K562 (cell line): ENCODE measurements around the gene GPC2. TPM values are rescaled to one million over a fixed set of nuclear protein-coding genes. Genes with fewer than 3 reads are reported as not detected.

Source experiments
- CSDE1 ChIP-seq, 2 experiments: fragments of 450-650 bp; IDR thresholded peaks; 2 replicates each; pipeline ENCODE4 v1.6.1; 2016; ENCODE audit warnings: mild to moderate bottlenecking in 1 of 2
- EZH2 ChIP-seq: IDR thresholded peaks from 2 replicates; pipeline ENCODE4 v1.6.1; 2012; ENCODE audit warnings: low read depth, mild to moderate bottlenecking, inconsistent platforms, low read length, borderline replicate concordance
- HMGN3 ChIP-seq: IDR thresholded peaks from 2 replicates; pipeline ENCODE4 v1.6.1; 2011; ENCODE audit warnings: borderline replicate concordance, low read depth, mild to moderate bottlenecking, mixed read lengths, low read length; ENCODE audit not compliant: insufficient read length; ENCODE audit errors: extremely low read depth
- ILF3 ChIP-seq: fragments of 450-650 bp; IDR thresholded peaks from 2 replicates; pipeline ENCODE4 v1.6.1; 2018; ENCODE audit warnings: antibody characterized with exemption, mild to moderate bottlenecking, moderate library complexity, borderline replicate concordance
- NCOA2 ChIP-seq, 2 experiments: fragments of 450-650 bp; IDR thresholded peaks; 2 replicates each; pipeline ENCODE4 v1.6.1; 2018; ENCODE audit warnings: mild to moderate bottlenecking in 2 of 2, moderate library complexity in 1 of 2; ENCODE audit not compliant: partially characterized antibody in 2 of 2
- PHF20 ChIP-seq: fragments of 450-650 bp; IDR thresholded peaks from 2 replicates; pipeline ENCODE4 v1.6.1; 2018; ENCODE audit not compliant: partially characterized antibody
- SREBF2 ChIP-seq: sonication (generic); formaldehyde crosslinking; IDR thresholded peaks from 2 replicates; pipeline ENCODE4 v1.4.0; 2020; ENCODE audit warnings: mild to moderate bottlenecking, missing genetic modification reagents
- polyA plus RNA-seq, 8 experiments: library from polyadenylated mRNA; depleted of rRNA in 4 of 8; stranded (reverse) in 5 of 8; unstranded in 3 of 8; fragments of >200 nt; fragmentation: Nextera tagmentation in 2 of 8; fragmentation: Illumina TruSeq in 1 of 8; extraction: Ambion mirVana in 2 of 8; extraction: Trizol in 1 of 8; gene quantifications; 2 replicates each; pipeline versions ENCODE4 v1.2.1 to v1.2.3, GENCODE V29; 2011 to 2014; ENCODE audit warnings: inconsistent platforms in 1 of 8, missing spikeins in 1 of 8
- total RNA-seq, 7 experiments: library from RNA; depleted of rRNA in 6 of 7; stranded (reverse); fragments of >200 nt in 6 of 7; fragmentation: Illumina TruSeq in 2 of 7; extraction: Trizol in 2 of 7; gene quantifications; 2 replicates each; pipeline versions ENCODE4 v1.2.1 to v1.2.3, GENCODE V29; 2011 to 2021; ENCODE audit warnings: low replicate concordance in 1 of 7
- TF ChIP-seq, protein P1 (sequence below), 2 experiments: fragments of 250-450 bp in 1 of 2; fragments of 450-650 bp in 1 of 2; sonication (Bioruptor Pico) in 1 of 2; IDR thresholded peaks; 2 replicates each; pipeline versions ENCODE4 v1.6.1 to v1.8.0; 2016 to 2021; ENCODE audit warnings: mild to moderate bottlenecking in 2 of 2, moderate library complexity in 2 of 2, missing compliant biosample characterization in 1 of 2, missing genetic modification characterization in 1 of 2
- TF ChIP-seq, protein P2 (sequence below): fragments of 450-650 bp; formaldehyde crosslinking; IDR thresholded peaks from 2 replicates; pipeline ENCODE4 v1.4.0; 2022; ENCODE audit warnings: mild to moderate bottlenecking, moderate library complexity
- TF ChIP-seq, protein P3 (sequence below): sonication (generic); formaldehyde crosslinking; IDR thresholded peaks from 2 replicates; pipeline ENCODE4 v1.8.0; 2022; ENCODE audit warnings: mild to moderate bottlenecking, missing genetic modification reagents
- TF ChIP-seq, protein P4 (sequence below): fragments of 250-450 bp; sonication (Bioruptor Pico); IDR thresholded peaks from 2 replicates; pipeline ENCODE4 v1.4.0; 2020
- TF ChIP-seq, protein P5 (sequence below): sonication (generic); formaldehyde crosslinking; IDR thresholded peaks from 2 replicates; pipeline ENCODE4 v1.8.1; 2023; ENCODE audit warnings: mild to moderate bottlenecking, missing genetic modification reagents, moderate library complexity

The GPC2 gene
- total and polyA plus RNA-seq, 9 of the 15 experiments (the other 6 are each of a cell fraction or from before 2014, with no cell fraction given), result 0.06 to 7.7 (median 1.4) TPM; not detected in 1

DNA sequence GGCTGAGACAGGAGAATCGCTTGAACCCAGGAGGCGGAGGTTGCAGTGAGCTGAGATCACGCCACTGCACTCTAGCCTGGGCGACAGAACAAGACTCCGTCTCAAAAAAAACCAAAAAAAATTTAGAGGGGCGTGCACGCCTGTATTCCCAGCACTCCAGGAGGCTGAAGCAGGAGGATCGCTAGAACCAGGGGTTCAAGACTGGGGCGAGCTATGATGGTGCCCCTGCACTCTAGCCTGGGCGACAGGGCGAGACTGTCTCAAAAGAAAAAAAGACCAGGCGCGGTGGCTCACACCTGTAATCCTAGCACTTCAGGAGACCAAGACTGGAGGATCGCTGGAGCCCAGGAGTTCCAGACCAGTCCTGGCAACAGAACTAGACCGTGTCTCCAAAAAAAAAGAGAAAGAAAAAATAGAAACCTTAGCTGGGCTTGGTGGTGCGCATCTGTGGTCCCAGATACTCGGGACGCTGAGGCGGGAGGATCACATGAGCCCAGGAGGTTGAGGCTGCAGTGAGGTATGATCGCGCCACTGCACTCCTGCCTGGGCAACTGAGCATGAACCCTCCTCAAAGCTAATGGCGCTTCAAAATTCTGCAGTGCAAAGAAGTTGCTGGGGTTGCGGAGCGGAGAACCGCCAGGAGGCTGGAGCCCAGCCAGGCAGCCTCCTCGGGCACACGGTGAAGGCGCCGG lies 50.8 kb downstream of the GPC2 start (continued):
- TF ChIP-seq, protein P1, sequence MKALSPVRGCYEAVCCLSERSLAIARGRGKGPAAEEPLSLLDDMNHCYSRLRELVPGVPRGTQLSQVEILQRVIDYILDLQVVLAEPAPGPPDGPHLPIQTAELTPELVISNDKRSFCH (CRISPR knock-in tag; IDR thresholded peaks at IDR 0.05), result no peak
- TF ChIP-seq, protein P1 (tag; IDR thresholded peaks at IDR 0.05), result peak; percentile 62
- TF ChIP-seq, protein P2, sequence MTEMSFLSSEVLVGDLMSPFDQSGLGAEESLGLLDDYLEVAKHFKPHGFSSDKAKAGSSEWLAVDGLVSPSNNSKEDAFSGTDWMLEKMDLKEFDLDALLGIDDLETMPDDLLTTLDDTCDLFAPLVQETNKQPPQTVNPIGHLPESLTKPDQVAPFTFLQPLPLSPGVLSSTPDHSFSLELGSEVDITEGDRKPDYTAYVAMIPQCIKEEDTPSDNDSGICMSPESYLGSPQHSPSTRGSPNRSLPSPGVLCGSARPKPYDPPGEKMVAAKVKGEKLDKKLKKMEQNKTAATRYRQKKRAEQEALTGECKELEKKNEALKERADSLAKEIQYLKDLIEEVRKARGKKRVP (CRISPR knock-in tag), result 0 out of 2 replicates have a peak, but pooled peaks have one; percentile 5
- TF ChIP-seq EZH2 (no peak), ILF3 (no peak), HMGN3 (peak; percentile 59), PHF20 (no peak), CSDE1 (IDR thresholded peaks at IDR 0.05) (no peak), SREBF2 (CRISPR knock-in tag) (no peak), NCOA2 (IDR thresholded peaks at IDR 0.05; ENCODE audit: partially characterized antibody in 2 of 2) (no peak)
- TF ChIP-seq, protein P3, sequence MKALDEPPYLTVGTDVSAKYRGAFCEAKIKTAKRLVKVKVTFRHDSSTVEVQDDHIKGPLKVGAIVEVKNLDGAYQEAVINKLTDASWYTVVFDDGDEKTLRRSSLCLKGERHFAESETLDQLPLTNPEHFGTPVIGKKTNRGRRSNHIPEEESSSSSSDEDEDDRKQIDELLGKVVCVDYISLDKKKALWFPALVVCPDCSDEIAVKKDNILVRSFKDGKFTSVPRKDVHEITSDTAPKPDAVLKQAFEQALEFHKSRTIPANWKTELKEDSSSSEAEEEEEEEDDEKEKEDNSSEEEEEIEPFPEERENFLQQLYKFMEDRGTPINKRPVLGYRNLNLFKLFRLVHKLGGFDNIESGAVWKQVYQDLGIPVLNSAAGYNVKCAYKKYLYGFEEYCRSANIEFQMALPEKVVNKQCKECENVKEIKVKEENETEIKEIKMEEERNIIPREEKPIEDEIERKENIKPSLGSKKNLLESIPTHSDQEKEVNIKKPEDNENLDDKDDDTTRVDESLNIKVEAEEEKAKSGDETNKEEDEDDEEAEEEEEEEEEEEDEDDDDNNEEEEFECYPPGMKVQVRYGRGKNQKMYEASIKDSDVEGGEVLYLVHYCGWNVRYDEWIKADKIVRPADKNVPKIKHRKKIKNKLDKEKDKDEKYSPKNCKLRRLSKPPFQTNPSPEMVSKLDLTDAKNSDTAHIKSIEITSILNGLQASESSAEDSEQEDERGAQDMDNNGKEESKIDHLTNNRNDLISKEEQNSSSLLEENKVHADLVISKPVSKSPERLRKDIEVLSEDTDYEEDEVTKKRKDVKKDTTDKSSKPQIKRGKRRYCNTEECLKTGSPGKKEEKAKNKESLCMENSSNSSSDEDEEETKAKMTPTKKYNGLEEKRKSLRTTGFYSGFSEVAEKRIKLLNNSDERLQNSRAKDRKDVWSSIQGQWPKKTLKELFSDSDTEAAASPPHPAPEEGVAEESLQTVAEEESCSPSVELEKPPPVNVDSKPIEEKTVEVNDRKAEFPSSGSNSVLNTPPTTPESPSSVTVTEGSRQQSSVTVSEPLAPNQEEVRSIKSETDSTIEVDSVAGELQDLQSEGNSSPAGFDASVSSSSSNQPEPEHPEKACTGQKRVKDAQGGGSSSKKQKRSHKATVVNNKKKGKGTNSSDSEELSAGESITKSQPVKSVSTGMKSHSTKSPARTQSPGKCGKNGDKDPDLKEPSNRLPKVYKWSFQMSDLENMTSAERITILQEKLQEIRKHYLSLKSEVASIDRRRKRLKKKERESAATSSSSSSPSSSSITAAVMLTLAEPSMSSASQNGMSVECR, result no peak
- TF ChIP-seq, protein P4, sequence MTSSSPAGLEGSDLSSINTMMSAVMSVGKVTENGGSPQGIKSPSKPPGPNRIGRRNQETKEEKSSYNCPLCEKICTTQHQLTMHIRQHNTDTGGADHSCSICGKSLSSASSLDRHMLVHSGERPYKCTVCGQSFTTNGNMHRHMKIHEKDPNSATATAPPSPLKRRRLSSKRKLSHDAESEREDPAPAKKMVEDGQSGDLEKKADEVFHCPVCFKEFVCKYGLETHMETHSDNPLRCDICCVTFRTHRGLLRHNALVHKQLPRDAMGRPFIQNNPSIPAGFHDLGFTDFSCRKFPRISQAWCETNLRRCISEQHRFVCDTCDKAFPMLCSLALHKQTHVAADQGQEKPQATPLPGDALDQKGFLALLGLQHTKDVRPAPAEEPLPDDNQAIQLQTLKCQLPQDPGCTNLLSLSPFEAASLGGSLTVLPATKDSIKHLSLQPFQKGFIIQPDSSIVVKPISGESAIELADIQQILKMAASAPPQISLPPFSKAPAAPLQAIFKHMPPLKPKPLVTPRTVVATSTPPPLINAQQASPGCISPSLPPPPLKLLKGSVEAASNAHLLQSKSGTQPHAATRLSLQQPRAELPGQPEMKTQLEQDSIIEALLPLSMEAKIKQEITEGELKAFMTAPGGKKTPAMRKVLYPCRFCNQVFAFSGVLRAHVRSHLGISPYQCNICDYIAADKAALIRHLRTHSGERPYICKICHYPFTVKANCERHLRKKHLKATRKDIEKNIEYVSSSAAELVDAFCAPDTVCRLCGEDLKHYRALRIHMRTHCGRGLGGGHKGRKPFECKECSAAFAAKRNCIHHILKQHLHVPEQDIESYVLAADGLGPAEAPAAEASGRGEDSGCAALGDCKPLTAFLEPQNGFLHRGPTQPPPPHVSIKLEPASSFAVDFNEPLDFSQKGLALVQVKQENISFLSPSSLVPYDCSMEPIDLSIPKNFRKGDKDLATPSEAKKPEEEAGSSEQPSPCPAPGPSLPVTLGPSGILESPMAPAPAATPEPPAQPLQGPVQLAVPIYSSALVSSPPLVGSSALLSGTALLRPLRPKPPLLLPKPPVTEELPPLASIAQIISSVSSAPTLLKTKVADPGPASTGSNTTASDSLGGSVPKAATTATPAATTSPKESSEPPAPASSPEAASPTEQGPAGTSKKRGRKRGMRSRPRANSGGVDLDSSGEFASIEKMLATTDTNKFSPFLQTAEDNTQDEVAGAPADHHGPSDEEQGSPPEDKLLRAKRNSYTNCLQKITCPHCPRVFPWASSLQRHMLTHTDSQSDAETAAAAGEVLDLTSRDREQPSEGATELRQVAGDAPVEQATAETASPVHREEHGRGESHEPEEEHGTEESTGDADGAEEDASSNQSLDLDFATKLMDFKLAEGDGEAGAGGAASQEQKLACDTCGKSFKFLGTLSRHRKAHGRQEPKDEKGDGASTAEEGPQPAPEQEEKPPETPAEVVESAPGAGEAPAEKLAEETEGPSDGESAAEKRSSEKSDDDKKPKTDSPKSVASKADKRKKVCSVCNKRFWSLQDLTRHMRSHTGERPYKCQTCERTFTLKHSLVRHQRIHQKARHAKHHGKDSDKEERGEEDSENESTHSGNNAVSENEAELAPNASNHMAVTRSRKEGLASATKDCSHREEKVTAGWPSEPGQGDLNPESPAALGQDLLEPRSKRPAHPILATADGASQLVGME (CRISPR knock-in tag), result no peak
- TF ChIP-seq, protein P5, sequence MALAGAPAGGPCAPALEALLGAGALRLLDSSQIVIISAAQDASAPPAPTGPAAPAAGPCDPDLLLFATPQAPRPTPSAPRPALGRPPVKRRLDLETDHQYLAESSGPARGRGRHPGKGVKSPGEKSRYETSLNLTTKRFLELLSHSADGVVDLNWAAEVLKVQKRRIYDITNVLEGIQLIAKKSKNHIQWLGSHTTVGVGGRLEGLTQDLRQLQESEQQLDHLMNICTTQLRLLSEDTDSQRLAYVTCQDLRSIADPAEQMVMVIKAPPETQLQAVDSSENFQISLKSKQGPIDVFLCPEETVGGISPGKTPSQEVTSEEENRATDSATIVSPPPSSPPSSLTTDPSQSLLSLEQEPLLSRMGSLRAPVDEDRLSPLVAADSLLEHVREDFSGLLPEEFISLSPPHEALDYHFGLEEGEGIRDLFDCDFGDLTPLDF (CRISPR knock-in tag), result no peak; the same call in 1 of the 2 replicates
